Vagina (tissue), 2 donors: ENCODE measurements around the gene CDH4.

Experiments used
- CTCF ChIP-seq, 3 experiments: fragments of 450-650 bp in 2 of 3; fragments of 200-600 bp in 1 of 3; sonication (generic) in 1 of 3; IDR thresholded peaks; one replicate each; pipeline ENCODE4 v1.5.1; 2017 to 2019; ENCODE audit warnings: antibody characterized with exemption in 3 of 3, mild to moderate bottlenecking in 2 of 3, moderate library complexity in 2 of 3
- POLR2A ChIP-seq, 2 donors: fragments of 450-650 bp; IDR thresholded peaks; one replicate each; pipeline ENCODE4 v1.6.1; 2017; ENCODE audit warnings: antibody characterized with exemption in 2 of 2, mild to moderate bottlenecking in 2 of 2, moderate library complexity in 2 of 2

- TF ChIP-seq CTCF (IDR thresholded peaks at IDR 0.05) = no peak
- TF ChIP-seq POLR2A (IDR thresholded peaks at IDR 0.05) = no peak
These were observed 47.0 kb downstream of the CDH4 start for GRCh38 chr20:61299104-61299503.
